Right lobe of liver (tissue), 6 donors: ENCODE measurements around the gene DAAM1. TPM values are rescaled to one million over a fixed set of nuclear protein-coding genes. Genes with fewer than 3 reads are reported as not detected.

Experiments used
- ATAC-seq, 4 donors: fragments of 200-7000 bp; cut with Tn5 transposase; one replicate each; pipeline ENCODE4 v1.9.1; 2020; ENCODE audit warnings: mild to moderate bottlenecking in 4 of 4, moderate library complexity in 4 of 4
- DNase-seq, 3 donors: peaks; one replicate each; pipeline ENCODE4 v3.0.0-alpha.2; 2020
- H3K27ac ChIP-seq, 3 donors: fragments of 200-600 bp; one replicate each; pipeline ENCODE4 v1.8.0; 2022
- H3K27me3 ChIP-seq, 2 donors: fragments of 200-600 bp; one replicate each; pipeline ENCODE4 v1.8.0; 2022
- H3K36me3 ChIP-seq, 4 donors: fragments of 200-600 bp; sonication (generic) in 1 of 4; one replicate each; pipeline versions ENCODE4 v1.5.1 to v1.8.0; 2017 to 2022; ENCODE audit warnings: control low read depth in 1 of 4
- H3K4me1 ChIP-seq, 4 donors: fragments of 200-600 bp; sonication (generic) in 1 of 4; one replicate each; pipeline versions ENCODE4 v1.5.1 to v1.8.0; 2017 to 2022; ENCODE audit warnings: control low read depth in 1 of 4
- H3K4me3 ChIP-seq, 3 donors: fragments of 200-600 bp; one replicate each; pipeline ENCODE4 v1.8.0; 2022
- H3K9me3 ChIP-seq, 4 donors: fragments of 200-600 bp; sonication (generic) in 1 of 4; one replicate each; pipeline versions ENCODE4 v1.5.1 to v1.8.0; 2017 to 2022; ENCODE audit warnings: control low read depth in 1 of 4
- POLR2A ChIP-seq: fragments of 450-650 bp; IDR thresholded peaks from one replicate; pipeline ENCODE4 v1.6.1; 2017; ENCODE audit warnings: antibody characterized with exemption, mild to moderate bottlenecking
- WGBS: methylation state at CpG from one replicate; pipeline ENCODE4 v1.1.6; 2018; ENCODE audit warnings: low coverage, low lambda C conversion rate; ENCODE audit not compliant: insufficient coverage; ENCODE audit errors: missing lambda C conversion rate; 5-methylcytosine and 5-hydroxymethylcytosine counted together
- intact Hi-C, 2 donors: fragments of 100-400 bp; cut with DNase I; formaldehyde crosslinking; loops; one replicate each; pipeline versions ENCODE4 v1.11.2 to v1.14.1; 2022
- total RNA-seq, 6 experiments: library from RNA; depleted of rRNA in 2 of 6; stranded (reverse); fragments of >200 nt in 2 of 6; fragmentation: NEBNext Ultra II Directional in 3 of 6; extraction: Animal tissue kit (Norgen Biotek cat#: 25700) in 3 of 6; gene quantifications; one replicate each; pipeline versions ENCODE4 v1.1.0 to v1.2.4, GENCODE V29; 2016 to 2023
- TF ChIP-seq, protein P1 (sequence below), 4 donors: fragments of 200-600 bp in 3 of 4; fragments of 450-650 bp in 1 of 4; IDR thresholded peaks; one replicate each; pipeline versions ENCODE4 v1.5.1 to v1.8.0; 2016 to 2022; ENCODE audit warnings: antibody characterized with exemption in 4 of 4, mild to moderate bottlenecking in 2 of 4
- donor health status: DM: no; HTN: yes; CAD: no.
- donor health status: DM: no; HTN: no; CAD: no.
- donor health status: DM: no; HTN: no; CAD: no.
- donor health status: DM: no; HTN: yes; CAD: no.
- donor health status: DM: no; HTN: yes; CAD: no.

The DAAM1 gene
- total RNA-seq, 6 experiments from 2014 or later = 17.2 to 43.6 (median 25.3) TPM

DNA sequence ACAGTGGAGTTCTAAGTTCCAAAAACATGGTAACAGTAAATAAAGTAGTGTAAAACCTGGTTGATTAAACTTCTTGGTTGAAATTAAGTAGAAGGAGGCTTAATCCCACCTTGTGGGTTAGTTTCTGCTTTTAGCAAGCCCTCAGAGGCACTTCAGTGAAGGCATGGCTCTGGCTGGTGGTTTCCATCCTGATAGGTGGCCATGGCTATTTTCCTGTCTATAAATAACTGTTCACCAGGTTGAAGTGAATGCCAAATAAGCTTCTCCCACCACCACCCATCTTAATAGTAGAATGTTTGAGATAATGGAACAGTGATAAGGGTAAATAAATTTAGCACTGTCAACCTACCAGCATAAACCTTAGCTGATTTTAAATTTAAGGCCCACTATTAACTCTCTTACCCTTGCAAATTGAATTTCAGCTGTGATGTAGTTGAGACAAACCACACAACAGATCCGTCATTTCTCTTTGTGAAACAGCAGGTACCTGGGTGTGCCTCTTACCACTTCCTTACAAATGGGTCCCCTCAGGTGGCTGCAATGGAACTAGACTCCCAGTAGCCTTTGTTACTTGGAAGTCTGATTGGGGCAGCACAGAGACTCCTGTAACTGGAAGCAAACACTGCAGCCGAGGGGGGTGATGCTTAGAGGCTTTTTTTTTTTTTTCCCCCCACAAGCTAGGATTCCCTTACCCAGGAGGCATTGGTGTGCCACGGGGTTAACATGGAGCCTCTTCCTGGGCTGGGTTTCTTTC lies 41.4 kb downstream of the DAAM1 start:
- Histone ChIP-seq H3K4me3 (no peak overlapping the region), H3K4me1 (no peaks in the 10 kb centered on the region), H3K27ac (no peak overlapping the region), H3K36me3 (no peaks in the 10 kb centered on the region), H3K9me3 (no peaks in the 10 kb centered on the region), H3K27me3 (no peaks in the 10 kb centered on the region)
- TF ChIP-seq, protein P1, sequence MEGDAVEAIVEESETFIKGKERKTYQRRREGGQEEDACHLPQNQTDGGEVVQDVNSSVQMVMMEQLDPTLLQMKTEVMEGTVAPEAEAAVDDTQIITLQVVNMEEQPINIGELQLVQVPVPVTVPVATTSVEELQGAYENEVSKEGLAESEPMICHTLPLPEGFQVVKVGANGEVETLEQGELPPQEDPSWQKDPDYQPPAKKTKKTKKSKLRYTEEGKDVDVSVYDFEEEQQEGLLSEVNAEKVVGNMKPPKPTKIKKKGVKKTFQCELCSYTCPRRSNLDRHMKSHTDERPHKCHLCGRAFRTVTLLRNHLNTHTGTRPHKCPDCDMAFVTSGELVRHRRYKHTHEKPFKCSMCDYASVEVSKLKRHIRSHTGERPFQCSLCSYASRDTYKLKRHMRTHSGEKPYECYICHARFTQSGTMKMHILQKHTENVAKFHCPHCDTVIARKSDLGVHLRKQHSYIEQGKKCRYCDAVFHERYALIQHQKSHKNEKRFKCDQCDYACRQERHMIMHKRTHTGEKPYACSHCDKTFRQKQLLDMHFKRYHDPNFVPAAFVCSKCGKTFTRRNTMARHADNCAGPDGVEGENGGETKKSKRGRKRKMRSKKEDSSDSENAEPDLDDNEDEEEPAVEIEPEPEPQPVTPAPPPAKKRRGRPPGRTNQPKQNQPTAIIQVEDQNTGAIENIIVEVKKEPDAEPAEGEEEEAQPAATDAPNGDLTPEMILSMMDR (IDR thresholded peaks at IDR 0.05) = no peak
- TF ChIP-seq POLR2A = no peak
- ATAC-seq (no peak), DNase-seq (no peak)
- WGBS = 100% methylated on average over 3 of the region's 3 CpGs
- intact Hi-C loops = no loop called here

DNA sequence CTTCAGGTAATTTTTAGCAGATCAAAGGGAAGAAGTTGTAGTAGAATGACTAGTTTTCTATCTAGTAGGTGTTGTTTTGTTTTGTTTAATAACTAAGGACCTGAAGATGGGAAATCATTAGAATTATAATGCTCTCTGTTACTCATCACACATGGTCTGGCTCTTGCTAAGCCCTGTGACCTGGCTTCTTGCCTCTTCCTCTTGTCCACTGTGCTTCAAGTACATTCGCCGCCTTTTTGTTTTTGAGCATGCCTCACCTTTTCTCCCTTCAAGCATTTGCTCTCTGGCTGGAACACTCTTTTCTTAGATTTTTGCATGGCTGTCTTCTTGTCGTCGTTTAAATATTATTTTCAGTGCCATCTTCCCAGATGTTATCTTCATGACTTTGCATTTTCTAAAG lies 47.7 kb downstream of the DAAM1 start:
- H3K27me3 ChIP-seq = no peaks in the 10 kb centered on the region
- no peaks in the 10 kb centered on the region for H3K4me1 ChIP-seq
- TF ChIP-seq POLR2A = no peak
- TF ChIP-seq, protein P1 (IDR thresholded peaks at IDR 0.05) = no peak
- DNase-seq (no peak), ATAC-seq (no peak)
- intact Hi-C loops = no loop called here
- H3K36me3 ChIP-seq = no peaks in the 10 kb centered on the region
- H3K27ac ChIP-seq = no peak overlapping the region
- no peaks in the 10 kb centered on the region for H3K9me3 ChIP-seq
- WGBS = 77% methylated on average over 4 of the region's 4 CpGs
- no peak overlapping the region for H3K4me3 ChIP-seq

DNA sequence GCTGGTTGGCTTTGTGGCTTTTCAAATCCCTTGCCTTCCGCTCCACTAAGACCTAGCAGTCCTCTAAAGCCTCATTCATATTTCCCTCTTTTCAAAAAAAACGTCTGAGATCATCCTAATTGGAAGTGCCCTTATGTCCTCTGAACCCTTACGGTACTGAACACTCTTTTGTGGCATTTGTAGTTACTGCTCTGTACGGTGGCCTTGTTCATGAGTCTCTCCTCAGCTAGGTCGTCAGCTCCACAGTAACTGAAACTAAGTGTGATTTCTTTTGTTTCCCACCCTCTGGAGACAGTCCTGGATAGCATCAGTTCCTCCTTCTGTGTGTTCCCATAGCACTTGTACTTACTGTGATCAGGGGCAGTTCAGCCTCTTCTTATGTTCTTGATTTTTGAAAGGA lies 49.7 kb downstream of the DAAM1 start:
- 59% methylated on average over 5 of the region's 5 CpGs for WGBS
- Histone ChIP-seq H3K27me3 (no peaks in the 10 kb centered on the region), H3K9me3 (no peaks in the 10 kb centered on the region), H3K27ac (no peak overlapping the region), H3K4me3 (no peak overlapping the region), H3K4me1 (no peaks in the 10 kb centered on the region), H3K36me3 (no peaks in the 10 kb centered on the region)
- DNase-seq = no peak
- intact Hi-C loops = no loop called here
- no peak for TF ChIP-seq POLR2A
- no peak for ATAC-seq

DNA sequence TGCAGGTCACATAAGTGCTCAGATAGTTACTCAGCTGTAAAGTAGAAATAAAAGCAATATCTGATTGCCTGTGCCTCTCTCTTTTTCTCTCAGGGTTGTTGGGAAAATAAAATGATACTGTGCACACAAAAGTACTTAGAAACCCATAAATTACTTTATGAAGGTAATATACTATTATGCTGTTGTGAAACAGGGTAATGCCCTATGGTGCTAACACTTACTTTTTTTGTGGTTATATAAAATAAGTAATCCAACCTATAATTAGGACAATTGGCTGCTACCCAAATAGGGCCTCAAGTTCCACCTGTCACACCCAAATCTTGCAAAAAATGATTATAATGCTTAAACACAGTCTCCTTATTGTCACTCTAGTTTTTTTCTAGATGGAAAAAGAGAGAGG lies 50.6 kb downstream of the DAAM1 start:
- DNase-seq (no peak), ATAC-seq (no peak)
- no peak for TF ChIP-seq POLR2A
- TF ChIP-seq, protein P1 (IDR thresholded peaks at IDR 0.05) = no peak
- H3K4me1 ChIP-seq = no peaks in the 10 kb centered on the region
- H3K27me3 ChIP-seq = no peaks in the 10 kb centered on the region
- no peak overlapping the region for H3K4me3 ChIP-seq
- no peak overlapping the region for H3K27ac ChIP-seq
- intact Hi-C loops = no loop called here
- no peaks in the 10 kb centered on the region for H3K9me3 ChIP-seq
- no peaks in the 10 kb centered on the region for H3K36me3 ChIP-seq

DNA sequence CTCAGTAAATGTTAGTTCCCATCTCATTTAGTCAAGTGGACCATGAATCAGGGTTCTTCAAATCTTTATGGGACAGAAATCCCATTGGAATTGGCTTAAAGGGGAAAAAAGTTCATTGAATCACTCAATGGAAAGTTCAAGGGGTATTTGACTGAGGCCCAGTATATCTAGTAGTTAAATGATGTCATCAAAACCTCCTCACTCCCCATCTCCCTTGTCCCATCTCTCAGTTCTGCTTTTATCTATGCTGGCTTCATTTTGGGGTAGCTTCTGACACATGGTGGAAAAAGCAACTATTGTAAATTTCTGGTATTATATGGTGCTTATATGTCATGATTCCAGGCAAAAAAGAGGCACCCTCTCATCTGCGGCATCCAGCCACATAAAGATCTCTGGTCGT lies 51.9 kb downstream of the DAAM1 start:
- DNase-seq (no peak), ATAC-seq (no peak)
- H3K4me1 ChIP-seq = no peaks in the 10 kb centered on the region
- TF ChIP-seq, protein P1 (IDR thresholded peaks at IDR 0.05) = no peak
- no peak for TF ChIP-seq POLR2A
- WGBS = 60% methylated on average over 1 of the region's 2 CpGs
- H3K27ac ChIP-seq = no peak overlapping the region
- intact Hi-C loops = no loop called here
- H3K36me3 ChIP-seq = no peaks in the 10 kb centered on the region
- no peaks in the 10 kb centered on the region for H3K27me3 ChIP-seq
- no peaks in the 10 kb centered on the region for H3K9me3 ChIP-seq
- H3K4me3 ChIP-seq = no peak overlapping the region
